SK-N-SH treated with all-trans-retinoic acid at 6 μM for 48 hours (cell line): ENCODE results near the gene ISY1.

Experiments used
- ARNTL ChIP-seq: fragments of 450-650 bp; formaldehyde crosslinking; IDR thresholded peaks from 2 replicates; pipeline ENCODE4 v1.5.0; 2020; ENCODE audit warnings: low read depth, mild to moderate bottlenecking, moderate library complexity, borderline replicate concordance
- BACH2 ChIP-seq: fragments of 250-450 bp; sonication (Bioruptor Pico); IDR thresholded peaks from 2 replicates; pipeline ENCODE4 v1.9.0; 2021; ENCODE audit warnings: mild to moderate bottlenecking, borderline replicate concordance
- CSDC2 ChIP-seq: fragments of 250-450 bp; sonication (Bioruptor Pico); IDR thresholded peaks from 2 replicates; pipeline ENCODE4 v1.5.0; 2020; ENCODE audit warnings: mild to moderate bottlenecking, moderate library complexity
- ESRRG ChIP-seq: fragments of 250-450 bp; sonication (Bioruptor Pico); IDR thresholded peaks from 2 replicates; pipeline ENCODE4 v1.6.1; 2021; ENCODE audit warnings: mild to moderate bottlenecking
- RARB ChIP-seq: fragments of 250-450 bp; sonication (Bioruptor Pico); IDR thresholded peaks from 2 replicates; pipeline ENCODE4 v1.8.0; 2021; ENCODE audit warnings: mild to moderate bottlenecking, moderate library complexity
- SNAI2 ChIP-seq: fragments of 250-450 bp; sonication (Bioruptor Pico); IDR thresholded peaks from 2 replicates; pipeline ENCODE4 v1.5.0; 2020; ENCODE audit warnings: mild to moderate bottlenecking, moderate library complexity
- TOX ChIP-seq: fragments of 250-450 bp; sonication (Bioruptor Pico); IDR thresholded peaks from 2 replicates; pipeline ENCODE4 v1.8.0; 2021; ENCODE audit warnings: mild to moderate bottlenecking, moderate library complexity, borderline replicate concordance
- TF ChIP-seq, protein P1 (sequence below): fragments of 250-450 bp; sonication (Bioruptor Pico); IDR thresholded peaks from 2 replicates; pipeline ENCODE4 v1.8.0; 2020; ENCODE audit warnings: mild to moderate bottlenecking, moderate library complexity, borderline replicate concordance
- TF ChIP-seq, protein P2 (sequence below): fragments of 250-450 bp; sonication (Bioruptor Pico); IDR thresholded peaks from 2 replicates; pipeline ENCODE4 v1.5.1; 2020; ENCODE audit warnings: low read depth, mild to moderate bottlenecking, moderate library complexity

DNA sequence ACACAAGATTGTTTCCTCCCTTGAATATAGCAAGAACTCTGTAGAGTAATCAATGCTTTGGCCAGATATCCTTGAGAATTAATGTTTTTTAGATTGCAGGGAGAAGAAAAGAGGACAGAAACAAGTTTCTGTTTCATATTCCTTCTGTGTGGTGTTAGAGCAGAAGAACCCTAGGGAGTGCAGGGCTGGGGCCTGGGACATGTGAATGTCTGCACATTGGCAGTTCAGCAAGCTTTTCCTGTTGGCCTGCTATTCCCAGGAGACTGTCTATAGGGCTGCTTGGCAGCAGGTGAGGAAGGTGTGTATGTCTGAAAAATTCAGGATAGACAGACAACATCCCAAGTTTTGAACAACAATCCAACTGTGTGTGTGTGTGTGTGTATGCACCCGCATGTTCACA is 36.5 kb upstream of the ISY1 start:
- TF ChIP-seq CSDC2 (CRISPR knock-in tag) = no peak
- TF ChIP-seq BACH2 (CRISPR knock-in tag) = no peak
- TF ChIP-seq SNAI2 (CRISPR knock-in tag) = no peak
- no peak for TF ChIP-seq ESRRG (CRISPR knock-in tag)
- no peak for TF ChIP-seq TOX (CRISPR knock-in tag)
- TF ChIP-seq, protein P1, sequence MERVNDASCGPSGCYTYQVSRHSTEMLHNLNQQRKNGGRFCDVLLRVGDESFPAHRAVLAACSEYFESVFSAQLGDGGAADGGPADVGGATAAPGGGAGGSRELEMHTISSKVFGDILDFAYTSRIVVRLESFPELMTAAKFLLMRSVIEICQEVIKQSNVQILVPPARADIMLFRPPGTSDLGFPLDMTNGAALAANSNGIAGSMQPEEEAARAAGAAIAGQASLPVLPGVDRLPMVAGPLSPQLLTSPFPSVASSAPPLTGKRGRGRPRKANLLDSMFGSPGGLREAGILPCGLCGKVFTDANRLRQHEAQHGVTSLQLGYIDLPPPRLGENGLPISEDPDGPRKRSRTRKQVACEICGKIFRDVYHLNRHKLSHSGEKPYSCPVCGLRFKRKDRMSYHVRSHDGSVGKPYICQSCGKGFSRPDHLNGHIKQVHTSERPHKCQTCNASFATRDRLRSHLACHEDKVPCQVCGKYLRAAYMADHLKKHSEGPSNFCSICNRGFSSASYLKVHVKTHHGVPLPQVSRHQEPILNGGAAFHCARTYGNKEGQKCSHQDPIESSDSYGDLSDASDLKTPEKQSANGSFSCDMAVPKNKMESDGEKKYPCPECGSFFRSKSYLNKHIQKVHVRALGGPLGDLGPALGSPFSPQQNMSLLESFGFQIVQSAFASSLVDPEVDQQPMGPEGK = no peak
- TF ChIP-seq, protein P2, sequence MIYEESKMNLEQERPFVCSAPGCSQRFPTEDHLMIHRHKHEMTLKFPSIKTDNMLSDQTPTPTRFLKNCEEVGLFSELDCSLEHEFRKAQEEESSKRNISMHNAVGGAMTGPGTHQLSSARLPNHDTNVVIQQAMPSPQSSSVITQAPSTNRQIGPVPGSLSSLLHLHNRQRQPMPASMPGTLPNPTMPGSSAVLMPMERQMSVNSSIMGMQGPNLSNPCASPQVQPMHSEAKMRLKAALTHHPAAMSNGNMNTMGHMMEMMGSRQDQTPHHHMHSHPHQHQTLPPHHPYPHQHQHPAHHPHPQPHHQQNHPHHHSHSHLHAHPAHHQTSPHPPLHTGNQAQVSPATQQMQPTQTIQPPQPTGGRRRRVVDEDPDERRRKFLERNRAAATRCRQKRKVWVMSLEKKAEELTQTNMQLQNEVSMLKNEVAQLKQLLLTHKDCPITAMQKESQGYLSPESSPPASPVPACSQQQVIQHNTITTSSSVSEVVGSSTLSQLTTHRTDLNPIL (CRISPR knock-in tag) = no peak
- no peak for TF ChIP-seq ARNTL (CRISPR knock-in tag)
- TF ChIP-seq RARB (CRISPR knock-in tag) = no peak
